ENCODE results near the gene NT5C1B. TPM values are rescaled to one million over a fixed set of nuclear protein-coding genes. Genes with fewer than 3 reads are reported as not detected.
"Not testable (repeated sequence)": the region's sequence is repeated elsewhere in the genome, so short reads cannot be mapped to it uniquely, and the experiment has no call there.

The NT5C1B gene
- not detected for total RNA-seq

GRCh38 chr2:18589354-18589753 is at the start of gene NT5C1B:
Gene NT5C1B (minus strand): TSS chr2:18589569. CDS start chr2:18589468, 101 bp downstream.
- no peak for TF ChIP-seq POLR2A (IDR thresholded peaks at IDR 0.05)
- ATAC-seq (ENCODE audit: low FRiP score in 2 of 2) (no peak), DNase-seq (no peak)
- Histone ChIP-seq H3K27ac (no peak within 1 kb of the TSS), H3K9me3 (peaks cover 0 to 2% (median 0%) of the 10 kb centered on the region in 4 donors), H3K27me3 (no peaks in the 10 kb centered on the region), H3K36me3 (no peaks in the 10 kb centered on the region), H3K4me1 (no peaks in the 10 kb centered on the region), H3K4me3 (no peak within 1 kb of the TSS)
- 92 to 93% methylated on average over 1 of the region's 1 CpG for WGBS, 2 donors

DNA sequence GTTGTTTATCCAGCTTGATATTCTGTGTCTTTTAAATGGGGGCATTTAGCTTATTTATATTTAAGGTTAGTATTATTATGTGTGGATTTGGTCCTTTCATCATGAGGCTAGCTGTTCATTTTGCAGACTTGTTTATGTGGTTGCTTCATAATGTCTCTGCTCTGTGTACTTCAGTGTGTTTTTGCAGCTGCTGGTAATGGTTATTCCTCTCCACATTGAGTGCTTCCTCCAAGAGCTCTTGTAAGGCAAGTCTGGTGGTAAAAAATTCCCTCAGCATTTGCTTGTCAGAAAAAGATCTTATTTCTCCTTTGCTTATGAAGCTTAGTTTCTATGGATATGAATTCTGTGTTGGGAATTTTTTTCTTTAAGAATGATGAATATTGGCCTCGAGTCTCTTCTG is 47.8 kb upstream of the NT5C1B start:
- Histone ChIP-seq H3K9me3 (peaks cover 0 to 21% (median 8%) of the 10 kb centered on the region in 4 donors), H3K36me3 (no peaks in the 10 kb centered on the region), H3K27me3 (no peaks in the 10 kb centered on the region), H3K4me3 (no peak overlapping the region), H3K4me1 (no peaks in the 10 kb centered on the region), H3K27ac (no peak overlapping the region)
- no peak for TF ChIP-seq POLR2AphosphoS5 (IDR thresholded peaks at IDR 0.05)
- no peak for TF ChIP-seq EP300 (IDR thresholded peaks at IDR 0.05)
- no peak for TF ChIP-seq POLR2A (IDR thresholded peaks at IDR 0.05)
- no peak for TF ChIP-seq CTCF (IDR thresholded peaks at IDR 0.05)
- DNase-seq (no peak), ATAC-seq (ENCODE audit: low FRiP score in 2 of 2) (no peak)
- 53 to 63% methylated on average over 1 of the region's 1 CpG for WGBS, 2 donors

DNA sequence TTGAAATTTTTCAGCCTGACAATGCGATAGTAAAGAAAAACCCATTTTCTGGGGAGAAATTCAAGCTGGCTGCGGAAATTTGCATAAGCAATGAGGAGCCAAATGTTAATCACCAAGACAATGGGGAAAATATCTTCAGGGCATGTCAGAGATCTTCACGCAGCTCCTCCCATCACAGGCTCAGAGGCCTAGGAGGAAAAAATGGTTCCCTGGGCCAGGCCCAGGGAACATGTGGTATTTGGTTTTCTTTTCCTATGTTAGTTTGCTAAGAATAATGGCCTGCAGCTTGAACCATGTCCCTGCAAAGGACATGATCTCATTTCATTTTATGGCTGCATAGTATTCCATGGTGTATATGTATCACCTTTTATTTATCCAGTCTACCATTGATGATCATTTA is 43.3 kb upstream of the NT5C1B start:
- 89 to 96% methylated on average over 3 of the region's 3 CpGs for WGBS, 2 donors
- H3K9me3 ChIP-seq = peaks cover 0 to 20% (median 8%) of the 10 kb centered on the region in 4 donors
- H3K4me3 ChIP-seq; H3K27me3 ChIP-seq; DNase-seq; ATAC-seq (ENCODE audit: low FRiP score in 2 of 2); H3K27ac ChIP-seq; H3K36me3 ChIP-seq; H3K4me1 ChIP-seq: not testable (repeated sequence)

DNA sequence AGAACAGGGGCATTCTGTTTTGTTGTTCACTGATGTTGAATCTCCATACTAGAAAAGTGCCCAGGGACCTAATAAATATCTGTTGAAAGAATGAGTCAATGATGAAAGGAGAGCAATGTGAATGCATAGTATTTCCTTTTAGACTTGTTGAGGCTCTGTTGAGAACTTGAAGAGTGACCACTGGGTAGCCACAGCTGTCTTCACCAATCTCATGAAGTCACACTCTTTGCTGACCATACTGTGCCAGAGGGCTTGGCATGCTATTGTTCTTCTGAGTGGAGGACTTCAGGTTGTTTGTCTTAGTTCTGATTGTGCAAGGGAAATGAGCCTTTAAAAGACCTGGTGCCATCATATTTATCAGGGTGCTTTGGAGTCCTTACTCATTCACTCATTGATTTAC is 41.6 kb upstream of the NT5C1B start:
- Histone ChIP-seq H3K9me3 (peaks cover 0 to 9% (median 6%) of the 10 kb centered on the region in 4 donors), H3K36me3 (no peaks in the 10 kb centered on the region)
- ATAC-seq (ENCODE audit: low FRiP score in 2 of 2) = no peak

GRCh38 chr2:18630541-18630940 is 41.2 kb upstream of the NT5C1B start:
- Histone ChIP-seq H3K4me1 (no peaks in the 10 kb centered on the region), H3K27me3 (no peaks in the 10 kb centered on the region), H3K9me3 (peaks cover 0 to 9% (median 6%) of the 10 kb centered on the region in 4 donors), H3K27ac (no peak overlapping the region), H3K4me3 (no peak overlapping the region), H3K36me3 (no peaks in the 10 kb centered on the region)
- no peak for ATAC-seq (ENCODE audit: low FRiP score in 2 of 2)
- DNase-seq = no peak
- no peak for TF ChIP-seq POLR2AphosphoS5 (IDR thresholded peaks at IDR 0.05)
- TF ChIP-seq POLR2A (IDR thresholded peaks at IDR 0.05) = no peak
- TF ChIP-seq EP300 (IDR thresholded peaks at IDR 0.05) = no peak
- TF ChIP-seq CTCF (IDR thresholded peaks at IDR 0.05) = no peak
- WGBS, 2 donors = 89 to 95% methylated on average over 1 of the region's 1 CpG

More for the DNA sequence above, 41.6 kb upstream of the NT5C1B start:
- no peak overlapping the region for H3K27ac ChIP-seq
- TF ChIP-seq CTCF (IDR thresholded peaks at IDR 0.05) (no peak), EP300 (IDR thresholded peaks at IDR 0.05) (no peak), POLR2A (IDR thresholded peaks at IDR 0.05) (no peak), POLR2AphosphoS5 (IDR thresholded peaks at IDR 0.05) (no peak)
- H3K4me1 ChIP-seq = no peaks in the 10 kb centered on the region
- H3K27me3 ChIP-seq = no peaks in the 10 kb centered on the region
- no peak overlapping the region for H3K4me3 ChIP-seq
- DNase-seq = no peak

DNA sequence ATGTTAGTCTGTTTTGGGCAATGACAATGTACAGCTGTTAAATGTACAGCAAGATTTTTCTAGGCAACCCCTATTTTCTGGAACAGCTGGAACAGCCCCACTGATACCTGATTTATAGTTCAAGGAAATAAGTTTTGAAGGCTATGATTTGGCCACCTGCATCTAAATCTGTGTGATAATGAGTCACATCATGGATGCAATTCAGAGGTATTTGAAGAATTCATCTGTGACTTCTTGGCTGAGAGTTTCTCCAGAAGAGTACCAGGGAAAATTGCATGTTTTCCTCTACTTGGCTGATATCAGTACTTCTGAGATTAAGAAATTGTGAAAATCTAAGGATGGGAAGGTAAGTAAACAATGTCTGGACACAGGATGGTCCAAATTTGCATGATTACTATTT is 40.7 kb upstream of the NT5C1B start:
- no peak overlapping the region for H3K4me3 ChIP-seq
- peaks cover 0 to 9% (median 6%) of the 10 kb centered on the region in 4 donors for H3K9me3 ChIP-seq
- no peaks in the 10 kb centered on the region for H3K36me3 ChIP-seq
- H3K27me3 ChIP-seq = no peaks in the 10 kb centered on the region
- ATAC-seq (ENCODE audit: low FRiP score in 2 of 2) = peak in 1 of 2 donors; percentile 28
- no peaks in the 10 kb centered on the region for H3K4me1 ChIP-seq
- no peak overlapping the region for H3K27ac ChIP-seq
- no peak for DNase-seq
- TF ChIP-seq POLR2AphosphoS5 (IDR thresholded peaks at IDR 0.05) (no peak), EP300 (IDR thresholded peaks at IDR 0.05) (no peak), CTCF (IDR thresholded peaks at IDR 0.05) (no peak), POLR2A (IDR thresholded peaks at IDR 0.05) (no peak)

Data from upper lobe of left lung (tissue), 6 donors.